Activated CD8-positive, alpha-beta T cell treated with anti-CD3 and anti-CD28 coated beads, Interleukin-2, amount 10 ng/mL, durations not matched to agents 7 days and 5 days (primary cell): ENCODE data around the gene HS3ST2. TPM values are rescaled to one million over a fixed set of nuclear protein-coding genes. Genes with fewer than 3 reads are reported as not detected.
"Not testable (repeated sequence)": the region's sequence is repeated elsewhere in the genome, so short reads cannot be mapped to it uniquely, and the experiment has no call there.

Experiments used
- ATAC-seq: fragments of 150-1000 bp; cut with Tn5 transposase; one replicate; pipeline ENCODE4 v1.10.0; 2021; ENCODE audit warnings: moderate library complexity
- CTCF ChIA-PET: fragments of 350-600 bp; sonication (Branson Sonifier 250); formaldehyde crosslinking; loops from one replicate; lab custom pipeline; 2021; ENCODE audit warnings: antibody characterized with exemption; lab: Charles Lee
- POLR2A ChIA-PET: fragments of 350-600 bp; sonication (Branson Sonifier 250); formaldehyde crosslinking; loops from one replicate; lab custom pipeline; 2021; ENCODE audit warnings: antibody characterized with exemption; lab: Charles Lee
- DNase-seq: peaks from one replicate; pipeline ENCODE4 v3.0.0-alpha.2; 2020
- H3K27ac Mint-ChIP-seq: one replicate; pipeline ENCODE4 v1.8.0; 2021; ENCODE audit warnings: mild to moderate bottlenecking, mixed read lengths
- H3K27me3 Mint-ChIP-seq: one replicate; pipeline ENCODE4 v1.8.0; 2021; ENCODE audit warnings: low read depth, mixed read lengths
- H3K36me3 Mint-ChIP-seq: one replicate; pipeline ENCODE4 v1.8.0; 2021; ENCODE audit warnings: low read depth, mixed read lengths
- H3K4me1 Mint-ChIP-seq: one replicate; pipeline ENCODE4 v1.8.0; 2021; ENCODE audit warnings: low read depth, mixed read lengths
- H3K4me3 Mint-ChIP-seq: one replicate; pipeline ENCODE4 v1.8.0; 2021; ENCODE audit warnings: mild to moderate bottlenecking, mixed read lengths
- H3K9me3 Mint-ChIP-seq: one replicate; pipeline ENCODE4 v1.8.0; 2022; ENCODE audit warnings: mixed read lengths; ENCODE audit not compliant: insufficient read depth
- total RNA-seq, 2 experiments: library from RNA; stranded (reverse); gene quantifications; one replicate each; pipeline ENCODE4 v1.2.3, GENCODE V29; 2021

Gene HS3ST2
- total RNA-seq, 2 experiments from 2014 or later, result not detected

- Mint-ChIP-seq H3K4me3 (no peak overlapping the region), H3K27me3 (peaks cover 6% of the 10 kb centered on the region), H3K4me1 (no peaks in the 10 kb centered on the region), H3K9me3 (no peaks in the 10 kb centered on the region), H3K27ac (no peak overlapping the region), H3K36me3 (no peaks in the 10 kb centered on the region)
- DNase-seq (no peak), ATAC-seq (no peak)
- ChIA-PET CTCF (no interaction called here), POLR2A (no interaction called here)
Observed at GRCh38 chr16:22926105-22926751, 112.3 kb downstream of the HS3ST2 start.

- no peak overlapping the region for H3K4me3 Mint-ChIP-seq
Observed at GRCh38 chr16:22927306-22927705, 113.3 kb downstream of the HS3ST2 start.

GRCh38 chr16:22928882-22929435 is 115.0 kb downstream of the HS3ST2 start:
- Mint-ChIP-seq H3K36me3 (no peaks in the 10 kb centered on the region), H3K27me3 (peaks cover 13% of the 10 kb centered on the region), H3K4me3 (no peak overlapping the region), H3K4me1 (no peaks in the 10 kb centered on the region), H3K9me3 (no peaks in the 10 kb centered on the region), H3K27ac (no peak overlapping the region)
- ATAC-seq, result no peak
- ChIA-PET POLR2A (no interaction called here), CTCF (no interaction called here)
- no peak for DNase-seq

More at GRCh38 chr16:22927306-22927705, 113.3 kb downstream of the HS3ST2 start:
- peaks cover 6% of the 10 kb centered on the region for H3K27me3 Mint-ChIP-seq
- no peak overlapping the region for H3K27ac Mint-ChIP-seq
- ATAC-seq, result no peak
- no peak for DNase-seq
- ChIA-PET POLR2A (no interaction called here), CTCF (no interaction called here)
- no peaks in the 10 kb centered on the region for H3K4me1 Mint-ChIP-seq
- no peaks in the 10 kb centered on the region for H3K9me3 Mint-ChIP-seq
- H3K36me3 Mint-ChIP-seq, result no peaks in the 10 kb centered on the region

DNA sequence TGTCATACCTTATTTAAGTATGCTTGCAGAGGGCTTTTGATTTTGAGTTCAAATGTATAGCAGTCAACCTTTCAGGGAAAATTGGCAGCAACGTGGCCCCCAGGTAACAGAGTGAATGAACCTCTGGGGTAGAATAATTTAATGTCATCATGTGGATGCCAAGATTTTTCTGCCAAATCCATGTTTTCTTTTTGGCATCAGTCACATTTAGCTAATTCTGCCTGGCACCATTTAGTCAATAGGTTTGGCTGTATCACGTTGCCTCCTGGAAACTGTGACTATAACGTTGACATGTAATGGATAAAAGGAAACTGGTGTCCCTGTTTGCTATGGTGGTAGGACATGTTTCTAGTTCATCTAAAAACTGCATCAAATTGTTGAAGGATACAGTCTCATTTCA is 115.5 kb downstream of the HS3ST2 start:
- ChIA-PET CTCF (no interaction called here), POLR2A (no interaction called here)
- no peaks in the 10 kb centered on the region for H3K36me3 Mint-ChIP-seq
- H3K9me3 Mint-ChIP-seq, result no peaks in the 10 kb centered on the region
- no peaks in the 10 kb centered on the region for H3K4me1 Mint-ChIP-seq
- no peak for ATAC-seq
- H3K4me3 Mint-ChIP-seq, result no peak overlapping the region
- H3K27me3 Mint-ChIP-seq, result peaks cover 15% of the 10 kb centered on the region
- no peak overlapping the region for H3K27ac Mint-ChIP-seq
- DNase-seq, result no peak

GRCh38 chr16:22932032-22932771 is 118.2 kb downstream of the HS3ST2 start:
- ATAC-seq, result no peak
- Mint-ChIP-seq H3K27me3 (peaks cover 20% of the 10 kb centered on the region), H3K4me3 (no peak overlapping the region), H3K9me3 (no peaks in the 10 kb centered on the region), H3K4me1 (no peaks in the 10 kb centered on the region), H3K27ac (no peak overlapping the region), H3K36me3 (no peaks in the 10 kb centered on the region)
- no peak for DNase-seq
- POLR2A ChIA-PET, result no interaction called here
- CTCF ChIA-PET, result no interaction called here

GRCh38 chr16:22933173-22933572 is 119.2 kb downstream of the HS3ST2 start:
- H3K9me3 Mint-ChIP-seq, result no peaks in the 10 kb centered on the region
- POLR2A ChIA-PET, result no interaction called here
- ATAC-seq (no peak), DNase-seq (no peak)
- CTCF ChIA-PET, result no interaction called here
- no peaks in the 10 kb centered on the region for H3K4me1 Mint-ChIP-seq
- no peak overlapping the region for H3K27ac Mint-ChIP-seq
- H3K4me3 Mint-ChIP-seq, result no peak overlapping the region
- peaks cover 16% of the 10 kb centered on the region for H3K27me3 Mint-ChIP-seq
- no peaks in the 10 kb centered on the region for H3K36me3 Mint-ChIP-seq

- H3K27me3 Mint-ChIP-seq, result peaks cover 14% of the 10 kb centered on the region
- H3K4me1 Mint-ChIP-seq, result no peaks in the 10 kb centered on the region
- H3K9me3 Mint-ChIP-seq, result no peaks in the 10 kb centered on the region
- H3K4me3 Mint-ChIP-seq, result no peak overlapping the region
- ATAC-seq (no peak), DNase-seq (no peak)
- no peak overlapping the region for H3K27ac Mint-ChIP-seq
- H3K36me3 Mint-ChIP-seq, result no peaks in the 10 kb centered on the region
- ChIA-PET CTCF (no interaction called here), POLR2A (no interaction called here)
Observed at GRCh38 chr16:22934786-22935185, 120.8 kb downstream of the HS3ST2 start.

DNA sequence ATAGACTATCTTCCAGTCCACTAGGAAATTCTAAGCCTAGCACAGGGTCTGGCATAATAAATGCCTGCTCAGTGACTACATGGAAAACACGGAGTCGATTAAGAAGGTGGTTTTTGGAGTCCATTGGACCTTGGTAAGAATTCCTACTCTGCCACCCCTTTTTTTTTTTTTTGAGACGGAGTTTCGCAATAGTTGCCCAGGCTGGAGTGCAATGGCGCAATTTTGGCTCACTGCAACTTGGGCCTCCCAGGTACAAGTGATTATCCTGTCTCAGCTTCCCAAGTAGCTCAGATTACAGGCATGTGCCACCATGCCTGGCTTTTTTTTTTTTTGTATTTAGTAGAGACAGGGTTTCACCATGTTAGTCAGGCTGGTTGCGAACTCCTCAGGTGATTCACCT is 123.2 kb downstream of the HS3ST2 start:
- Mint-ChIP-seq H3K27me3 (peaks cover 14% of the 10 kb centered on the region), H3K36me3 (no peaks in the 10 kb centered on the region), H3K4me1 (no peaks in the 10 kb centered on the region), H3K9me3 (no peaks in the 10 kb centered on the region), H3K4me3 (no peak overlapping the region), H3K27ac (no peak overlapping the region)
- ATAC-seq, result no peak
- ChIA-PET POLR2A (no interaction called here), CTCF (no interaction called here)
- no peak for DNase-seq

- no peak for DNase-seq
- ChIA-PET POLR2A (no interaction called here), CTCF (no interaction called here)
- Mint-ChIP-seq H3K36me3 (no peaks in the 10 kb centered on the region), H3K27me3 (peaks cover 7% of the 10 kb centered on the region), H3K9me3 (no peaks in the 10 kb centered on the region), H3K27ac (no peak overlapping the region), H3K4me3 (no peak overlapping the region), H3K4me1 (no peaks in the 10 kb centered on the region)
- ATAC-seq, result no peak
Observed at GRCh38 chr16:22938647-22939046, 124.7 kb downstream of the HS3ST2 start.

DNA sequence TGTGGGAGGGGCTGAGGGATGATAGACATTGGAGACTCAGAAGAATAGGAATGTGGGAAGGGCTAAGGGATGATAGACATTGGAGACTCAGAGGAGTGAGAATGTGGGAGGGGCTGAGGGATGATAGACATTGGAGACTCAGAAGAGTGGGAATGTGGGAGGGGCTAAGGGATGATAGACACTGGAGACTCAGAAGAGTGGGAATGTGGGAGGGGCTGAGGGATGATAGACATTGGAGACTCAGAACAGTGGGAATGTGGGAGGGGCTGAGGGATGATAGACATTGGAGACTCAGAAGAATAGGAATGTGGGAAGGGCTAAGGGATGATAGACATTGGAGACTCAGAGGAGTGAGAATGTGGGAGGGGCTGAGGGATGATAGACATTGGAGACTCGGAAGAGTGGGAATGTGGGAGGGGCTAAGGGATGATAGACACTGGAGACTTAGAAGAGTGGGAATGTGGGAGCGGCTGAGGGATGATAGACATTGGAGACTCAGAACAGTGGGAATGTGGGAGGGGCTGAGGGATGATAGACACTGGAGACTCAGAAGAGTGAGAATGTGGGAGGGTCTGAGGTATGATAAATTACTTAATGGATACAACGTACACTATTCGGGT is 125.9 kb downstream of the HS3ST2 start:
- DNase-seq, H3K9me3 Mint-ChIP-seq, POLR2A ChIA-PET, CTCF ChIA-PET, ATAC-seq, H3K4me3 Mint-ChIP-seq, H3K4me1 Mint-ChIP-seq, H3K27ac Mint-ChIP-seq, H3K36me3 Mint-ChIP-seq, H3K27me3 Mint-ChIP-seq: not testable (repeated sequence)

DNA sequence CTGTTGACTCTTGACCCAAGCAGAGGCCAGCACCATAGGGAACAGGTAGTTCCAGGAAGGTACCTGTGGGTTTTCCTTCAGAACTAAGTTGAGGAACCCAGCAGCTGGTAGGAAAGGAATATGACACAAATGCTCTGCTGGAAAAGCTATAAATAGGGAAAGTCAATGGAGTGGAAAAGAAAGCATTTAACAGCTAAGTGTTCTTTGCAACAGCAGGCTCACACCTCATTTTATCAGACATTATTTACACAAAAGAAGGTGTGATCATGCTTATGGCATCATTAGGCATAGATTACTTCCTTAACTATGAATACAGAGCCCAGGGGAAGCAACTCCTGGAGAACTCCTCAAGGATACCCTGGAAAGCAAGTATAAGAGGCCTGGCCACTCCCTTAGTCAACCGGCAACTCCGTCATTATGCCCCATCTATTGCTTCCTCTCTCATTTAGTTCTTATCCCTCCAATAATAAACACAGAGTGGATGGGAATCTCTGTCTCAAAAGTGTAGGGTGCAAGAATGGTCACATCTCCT is 128.1 kb downstream of the HS3ST2 start:
- no peaks in the 10 kb centered on the region for H3K9me3 Mint-ChIP-seq
- DNase-seq, result no peak
- no peaks in the 10 kb centered on the region for H3K36me3 Mint-ChIP-seq
- H3K4me1 Mint-ChIP-seq, result no peaks in the 10 kb centered on the region
- ATAC-seq, result no peak
- no peak overlapping the region for H3K27ac Mint-ChIP-seq
- H3K27me3 Mint-ChIP-seq, result peaks cover 12% of the 10 kb centered on the region
- ChIA-PET POLR2A (no interaction called here), CTCF (no interaction called here)
- H3K4me3 Mint-ChIP-seq, result no peak overlapping the region

DNA sequence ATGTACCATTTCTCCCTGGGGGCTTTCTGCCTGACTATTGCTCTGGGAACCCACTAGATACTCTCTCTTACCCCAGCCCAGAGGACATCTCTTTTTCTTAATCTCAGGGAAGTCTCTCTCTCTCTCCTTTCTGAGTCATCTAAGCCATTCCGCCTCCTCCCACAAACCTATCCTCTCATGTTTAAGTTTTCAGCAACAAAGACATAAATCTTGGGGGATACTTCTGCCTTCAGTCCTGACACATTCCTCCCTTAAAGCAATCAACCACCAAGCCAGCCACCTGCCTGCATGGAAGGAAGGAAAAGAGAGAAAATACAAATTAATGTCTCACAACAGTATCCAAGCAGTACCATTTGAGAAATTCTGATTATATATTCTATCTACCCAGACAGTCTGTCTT is 128.8 kb downstream of the HS3ST2 start:
- H3K9me3 Mint-ChIP-seq, result no peaks in the 10 kb centered on the region
- CTCF ChIA-PET, result no interaction called here

More for the DNA sequence above, 128.8 kb downstream of the HS3ST2 start:
- DNase-seq (no peak), ATAC-seq (no peak)
- no peaks in the 10 kb centered on the region for H3K36me3 Mint-ChIP-seq
- no peak overlapping the region for H3K4me3 Mint-ChIP-seq
- peaks cover 18% of the 10 kb centered on the region for H3K27me3 Mint-ChIP-seq
- no peak overlapping the region for H3K27ac Mint-ChIP-seq
- POLR2A ChIA-PET, result no interaction called here
- no peaks in the 10 kb centered on the region for H3K4me1 Mint-ChIP-seq
